HEK293T (cell line): Measurements from ENCODE around the gene KIF2B.

Experiments used
- CTCF ChIA-PET: fragments of 350-600 bp; formaldehyde crosslinking; extraction: SDS; loops from one replicate; lab custom pipeline; 2021; ENCODE audit warnings: antibody characterized with exemption, inconsistent platforms; lab: Yijun Ruan, JAX
- POLR2A ChIA-PET: fragments of 350-600 bp; formaldehyde crosslinking; extraction: SDS; loops from one replicate; lab custom pipeline; 2020; ENCODE audit warnings: antibody characterized with exemption, inconsistent platforms; lab: Yijun Ruan, JAX
- DNase-seq: peaks from one replicate; pipeline ENCODE4 v3.0.0; 2012; ENCODE audit warnings: mixed read lengths; ENCODE audit errors: extremely low spot score
- ARNT ChIP-seq: fragments of 450-650 bp; IDR thresholded peaks from 2 replicates; pipeline ENCODE4 v1.6.1; 2017; ENCODE audit warnings: mild to moderate bottlenecking
- BHLHE40 ChIP-seq: fragments of 450-650 bp; IDR thresholded peaks from 2 replicates; pipeline ENCODE4 v1.6.1; 2016; ENCODE audit warnings: mild to moderate bottlenecking, moderate library complexity, borderline replicate concordance
- CTBP1 ChIP-seq: fragments of 450-650 bp; IDR thresholded peaks from 2 replicates; pipeline ENCODE4 v1.6.1; 2016; ENCODE audit warnings: borderline replicate concordance
- ELF4 ChIP-seq: fragments of 450-650 bp; IDR thresholded peaks from 2 replicates; pipeline ENCODE4 v1.6.1; 2017; ENCODE audit warnings: antibody characterized with exemption
- FOXA1 ChIP-seq: fragments of 450-650 bp; IDR thresholded peaks from 2 replicates; pipeline ENCODE4 v1.6.1; 2016; ENCODE audit warnings: mild to moderate bottlenecking
- FOXK2 ChIP-seq: fragments of 450-650 bp; IDR thresholded peaks from 2 replicates; pipeline ENCODE4 v1.6.1; 2016; ENCODE audit warnings: mild to moderate bottlenecking
- FOXM1 ChIP-seq: fragments of 450-650 bp; IDR thresholded peaks from 2 replicates; pipeline ENCODE4 v1.6.1; 2017; ENCODE audit warnings: mild to moderate bottlenecking, borderline replicate concordance
- HDGF ChIP-seq: fragments of 450-650 bp; IDR thresholded peaks from 2 replicates; pipeline ENCODE4 v1.6.1; 2017; ENCODE audit warnings: antibody characterized with exemption, borderline replicate concordance
- L3MBTL2 ChIP-seq: fragments of 450-650 bp; conservative IDR thresholded peaks from 2 replicates; pipeline ENCODE4 v1.6.1; 2016; ENCODE audit warnings: mild to moderate bottlenecking
- LEF1 ChIP-seq: fragments of 450-650 bp; IDR thresholded peaks from 2 replicates; pipeline ENCODE4 v1.6.1; 2017; ENCODE audit warnings: mild to moderate bottlenecking, borderline replicate concordance
- NFRKB ChIP-seq: fragments of 450-650 bp; IDR thresholded peaks from 2 replicates; pipeline ENCODE4 v1.6.1; 2016; ENCODE audit warnings: mild to moderate bottlenecking, moderate library complexity
- PKNOX1 ChIP-seq: fragments of 450-650 bp; IDR thresholded peaks from 2 replicates; pipeline ENCODE4 v1.6.1; 2016
- SP1 ChIP-seq: fragments of 450-650 bp; IDR thresholded peaks from 2 replicates; pipeline ENCODE4 v1.6.1; 2017
- SUZ12 ChIP-seq: fragments of 450-650 bp; IDR thresholded peaks from 2 replicates; pipeline ENCODE4 v1.6.1; 2016; ENCODE audit warnings: mild to moderate bottlenecking
- TARDBP ChIP-seq: fragments of 450-650 bp; IDR thresholded peaks from 2 replicates; pipeline ENCODE4 v1.6.1; 2016
- ZNF384 ChIP-seq: fragments of 450-650 bp; IDR thresholded peaks from 2 replicates; pipeline ENCODE4 v1.6.1; 2016

The KIF2B gene, protein sequence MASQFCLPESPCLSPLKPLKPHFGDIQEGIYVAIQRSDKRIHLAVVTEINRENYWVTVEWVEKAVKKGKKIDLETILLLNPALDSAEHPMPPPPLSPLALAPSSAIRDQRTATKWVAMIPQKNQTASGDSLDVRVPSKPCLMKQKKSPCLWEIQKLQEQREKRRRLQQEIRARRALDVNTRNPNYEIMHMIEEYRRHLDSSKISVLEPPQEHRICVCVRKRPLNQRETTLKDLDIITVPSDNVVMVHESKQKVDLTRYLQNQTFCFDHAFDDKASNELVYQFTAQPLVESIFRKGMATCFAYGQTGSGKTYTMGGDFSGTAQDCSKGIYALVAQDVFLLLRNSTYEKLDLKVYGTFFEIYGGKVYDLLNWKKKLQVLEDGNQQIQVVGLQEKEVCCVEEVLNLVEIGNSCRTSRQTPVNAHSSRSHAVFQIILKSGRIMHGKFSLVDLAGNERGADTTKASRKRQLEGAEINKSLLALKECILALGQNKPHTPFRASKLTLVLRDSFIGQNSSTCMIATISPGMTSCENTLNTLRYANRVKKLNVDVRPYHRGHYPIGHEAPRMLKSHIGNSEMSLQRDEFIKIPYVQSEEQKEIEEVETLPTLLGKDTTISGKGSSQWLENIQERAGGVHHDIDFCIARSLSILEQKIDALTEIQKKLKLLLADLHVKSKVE

DNA sequence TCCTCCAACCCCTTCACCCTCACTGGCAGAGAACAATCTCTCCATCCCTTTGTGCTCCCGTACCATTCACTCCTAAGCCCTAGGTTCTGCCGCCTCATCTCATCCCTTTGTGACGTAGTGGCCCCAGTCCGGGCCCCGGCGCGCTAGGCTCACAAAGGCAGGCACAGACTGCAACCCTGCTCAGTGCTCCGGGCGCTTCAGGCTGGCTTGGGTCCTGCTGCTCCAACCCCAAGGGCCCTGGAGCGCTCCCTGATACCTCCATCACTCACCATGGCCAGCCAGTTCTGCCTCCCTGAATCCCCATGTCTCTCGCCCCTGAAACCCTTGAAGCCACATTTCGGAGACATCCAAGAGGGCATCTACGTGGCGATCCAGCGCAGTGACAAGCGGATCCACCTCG lies at the start of gene KIF2B:
Gene KIF2B (plus strand): TSS at position 164 of the 400 bp plus-strand sequence. CDS start 107 bp downstream, at position 271.
- POLR2A ChIA-PET, result no interaction called here
- CTCF ChIA-PET, result no interaction called here
- no peak for DNase-seq
- no peak for TF ChIP-seq SP1
- no peak for TF ChIP-seq LEF1
- no peak for TF ChIP-seq L3MBTL2
- TF ChIP-seq NFRKB, result no peak
- TF ChIP-seq ARNT, result no peak
- no peak for TF ChIP-seq SUZ12
- TF ChIP-seq FOXA1, result no peak
- TF ChIP-seq PKNOX1, result no peak
- no peak for TF ChIP-seq HDGF
- no peak for TF ChIP-seq FOXK2
- TF ChIP-seq TARDBP, result no peak

DNA sequence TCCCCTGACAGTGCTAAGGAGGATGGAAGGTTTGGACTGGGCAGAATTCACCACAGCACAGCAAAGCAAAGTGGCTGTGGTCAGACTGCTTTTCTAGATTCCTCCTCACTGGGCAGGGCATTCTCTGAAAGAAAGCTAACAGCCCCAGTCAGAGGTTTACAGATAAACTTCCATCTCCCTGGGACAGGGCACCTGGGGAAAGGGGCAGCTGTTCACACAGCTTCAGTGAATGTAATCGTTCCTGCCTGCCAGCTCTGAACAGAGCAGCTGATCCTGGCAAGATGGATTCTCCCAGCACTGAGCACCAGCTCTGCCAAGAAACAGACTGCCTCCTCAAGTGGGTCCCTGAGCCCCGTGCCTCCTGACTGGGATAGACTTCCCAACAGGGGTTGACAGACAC lies 42.4 kb upstream of the KIF2B start:
- TF ChIP-seq FOXK2 (no peak), ELF4 (no peak), LEF1 (no peak), L3MBTL2 (no peak), ARNT (no peak), HDGF (no peak)
- CTCF ChIA-PET, result no interaction called here
- DNase-seq, result no peak
- POLR2A ChIA-PET, result no interaction called here

GRCh38 chr17:53791551-53791950 lies 31.2 kb upstream of the KIF2B start:
- POLR2A ChIA-PET, result no interaction called here
- CTCF ChIA-PET, result no interaction called here
- DNase-seq, result no peak
- TF ChIP-seq LEF1 (no peak), CTBP1 (no peak), BHLHE40 (no peak), SUZ12 (no peak), SP1 (no peak), FOXK2 (no peak), FOXA1 (no peak), L3MBTL2 (no peak), ELF4 (no peak), ZNF384 (no peak), NFRKB (no peak), TARDBP (no peak)

GRCh38 chr17:53792451-53792850 lies 30.3 kb upstream of the KIF2B start:
- DNase-seq, result no peak
- ChIA-PET POLR2A (no interaction called here), CTCF (no interaction called here)
- TF ChIP-seq TARDBP (no peak), ARNT (no peak), SUZ12 (no peak), ELF4 (no peak), L3MBTL2 (no peak), LEF1 (no peak), CTBP1 (no peak), NFRKB (no peak), ZNF384 (no peak), FOXA1 (no peak), FOXM1 (no peak), SP1 (no peak), PKNOX1 (no peak), HDGF (no peak)

- TF ChIP-seq ARNT (no peak), CTBP1 (no peak), TARDBP (no peak)
- DNase-seq, result no peak
- ChIA-PET CTCF (no interaction called here), POLR2A (no interaction called here)
Observed at GRCh38 chr17:53792997-53793396, 29.7 kb upstream of the KIF2B start.

- no peak for DNase-seq
- TF ChIP-seq BHLHE40, result no peak
- TF ChIP-seq SUZ12, result no peak
- TF ChIP-seq ARNT, result no peak
- TF ChIP-seq ZNF384, result no peak
- TF ChIP-seq PKNOX1, result no peak
- TF ChIP-seq FOXK2, result no peak
- TF ChIP-seq NFRKB, result no peak
- TF ChIP-seq HDGF, result no peak
- no peak for TF ChIP-seq FOXA1
- TF ChIP-seq L3MBTL2, result no peak
- no peak for TF ChIP-seq SP1
- no peak for TF ChIP-seq TARDBP
- POLR2A ChIA-PET, result no interaction called here
- CTCF ChIA-PET, result no interaction called here
Observed at GRCh38 chr17:53794875-53795274, 27.9 kb upstream of the KIF2B start.
